Prostate gland (tissue), 2 donors: ENCODE results near the gene PDE7B. TPM values are rescaled to one million over a fixed set of nuclear protein-coding genes. Genes with fewer than 3 reads are reported as not detected.

Source experiments
- DNase-seq: peaks from one replicate; pipeline ENCODE4 v3.0.0-alpha.2; 2019; ENCODE audit warnings: low spot score
- H3K27ac ChIP-seq, 2 donors: fragments of 200-600 bp; sonication (generic); 2 replicates each; pipeline ENCODE4 v1.5.1; 2017 to 2019
- H3K27me3 ChIP-seq: fragments of 200-600 bp; sonication (generic); replicated peaks from 2 replicates; pipeline ENCODE4 v1.5.1; 2019; ENCODE audit not compliant: insufficient read depth
- H3K36me3 ChIP-seq, 2 donors: fragments of 200-600 bp; sonication (generic); 1 replicate in 1 of 2; 2 replicates in 1 of 2; pipeline versions ENCODE4 v1.5.1 to v1.8.1; 2017 to 2019
- H3K4me1 ChIP-seq: fragments of 200-600 bp; sonication (generic); replicated peaks from 2 replicates; pipeline ENCODE4 v1.5.1; 2019
- H3K4me3 ChIP-seq, 2 donors: fragments of 200-600 bp; sonication (generic); 2 replicates each; pipeline ENCODE4 v1.5.1; 2017 to 2019
- H3K9me3 ChIP-seq: fragments of 200-600 bp; sonication (generic); 2 replicates; pipeline ENCODE4 v1.5.1; 2017
- CTCF ChIP-seq, 4 experiments: fragments of 200-600 bp in 2 of 4; fragments of 450-650 bp in 2 of 4; sonication (generic) in 2 of 4; IDR thresholded peaks; 1 replicate in 3 of 4; 2 replicates in 1 of 4; pipeline ENCODE4 v1.5.1; 2016 to 2019; ENCODE audit warnings: antibody characterized with exemption in 4 of 4, mild to moderate bottlenecking in 2 of 4, moderate library complexity in 2 of 4
- POLR2A ChIP-seq: fragments of 450-650 bp; IDR thresholded peaks from one replicate; pipeline ENCODE4 v1.6.1; 2016; ENCODE audit warnings: antibody characterized with exemption, mild to moderate bottlenecking
- POLR2AphosphoS5 ChIP-seq: sonication (generic); formaldehyde crosslinking; IDR thresholded peaks from one replicate; pipeline ENCODE4 v1.6.1; 2017; ENCODE audit warnings: antibody characterized with exemption
- WGBS: methylation state at CpG from one replicate; pipeline ENCODE4 v1.1.5; 2018; 5-methylcytosine and 5-hydroxymethylcytosine counted together
- intact Hi-C: fragments of 100-400 bp; cut with DNase I; formaldehyde crosslinking; loops from one replicate; pipeline ENCODE4 v1.14.2; 2022
- total RNA-seq, 2 donors: library from RNA; depleted of rRNA; stranded (reverse); fragments of >200 nt; gene quantifications; one replicate each; pipeline ENCODE4 v1.1.0, GENCODE V29; 2016

Gene PDE7B
- total RNA-seq, 2 donors from 2014 or later, result 4.7 to 6.3 TPM

DNA sequence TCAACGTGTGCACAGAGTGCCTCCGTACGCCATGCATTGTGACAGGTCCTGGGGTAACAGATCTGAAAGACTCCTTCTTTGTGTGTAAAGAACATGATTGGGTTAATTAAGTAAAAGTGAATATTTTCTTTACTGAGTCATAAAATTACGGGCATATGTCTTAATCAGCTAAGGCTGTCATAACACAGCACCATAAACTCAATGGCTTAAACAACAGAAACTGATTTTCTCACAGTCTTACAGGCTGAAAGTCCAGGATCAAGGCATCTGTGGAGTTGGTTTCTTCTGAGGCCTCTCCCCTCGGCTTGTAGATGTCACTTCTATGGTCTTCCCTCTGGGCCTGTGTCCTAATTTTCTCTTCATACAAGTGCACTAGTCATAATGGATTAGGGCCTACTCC lies 221.7 kb downstream of the PDE7B start:
- 86% methylated on average over 5 of the region's 5 CpGs for WGBS
- no peak overlapping the region for H3K4me3 ChIP-seq
- DNase-seq, result no peak
- intact Hi-C loops, result no loop called here
- H3K27ac ChIP-seq, result no peak overlapping the region
- no peaks in the 10 kb centered on the region for H3K27me3 ChIP-seq
- no peak for TF ChIP-seq POLR2AphosphoS5
- TF ChIP-seq POLR2A, result no peak
- TF ChIP-seq CTCF (IDR thresholded peaks at IDR 0.05), result no peak
- no peaks in the 10 kb centered on the region for H3K4me1 ChIP-seq
- no peaks in the 10 kb centered on the region for H3K36me3 ChIP-seq
- H3K9me3 ChIP-seq, result no peaks in the 10 kb centered on the region

GRCh38 chr6:136076496-136076895 lies 225.0 kb downstream of the PDE7B start:
- 85% methylated on average over 3 of the region's 3 CpGs for WGBS
- Histone ChIP-seq H3K4me3 (no peak overlapping the region), H3K36me3 (no peaks in the 10 kb centered on the region), H3K9me3 (no peaks in the 10 kb centered on the region), H3K27me3 (no peaks in the 10 kb centered on the region), H3K4me1 (no peaks in the 10 kb centered on the region), H3K27ac (no peak overlapping the region)
- no peak for DNase-seq
- TF ChIP-seq POLR2A (no peak), CTCF (IDR thresholded peaks at IDR 0.05) (no peak), POLR2AphosphoS5 (no peak)
- intact Hi-C loops, result no loop called here

GRCh38 chr6:136077834-136078576 lies 226.5 kb downstream of the PDE7B start:
- WGBS, result 77% methylated on average over 5 of the region's 5 CpGs
- Histone ChIP-seq H3K27me3 (no peaks in the 10 kb centered on the region), H3K9me3 (no peaks in the 10 kb centered on the region), H3K27ac (no peak overlapping the region), H3K4me1 (no peaks in the 10 kb centered on the region), H3K4me3 (no peak overlapping the region), H3K36me3 (no peaks in the 10 kb centered on the region)
- TF ChIP-seq CTCF (IDR thresholded peaks at IDR 0.05) (no peak), POLR2A (no peak), POLR2AphosphoS5 (no peak)
- DNase-seq, result no peak
- intact Hi-C loops, result no loop called here

- Histone ChIP-seq H3K9me3 (no peaks in the 10 kb centered on the region), H3K4me1 (no peaks in the 10 kb centered on the region), H3K4me3 (no peak overlapping the region), H3K27ac (no peak overlapping the region), H3K27me3 (no peaks in the 10 kb centered on the region), H3K36me3 (no peaks in the 10 kb centered on the region)
- 50% methylated on average over 6 of the region's 6 CpGs for WGBS
- no peak for DNase-seq
- intact Hi-C loops, result no loop called here
- TF ChIP-seq POLR2A (no peak), CTCF (IDR thresholded peaks at IDR 0.05) (no peak), POLR2AphosphoS5 (no peak)
Observed at GRCh38 chr6:136079701-136080565, 228.4 kb downstream of the PDE7B start.
